GM23338 (cell line): ENCODE results near the gene SOX15. TPM values are rescaled to one million over a fixed set of nuclear protein-coding genes. Genes with fewer than 3 reads are reported as not detected.

Source experiments
- ATAC-seq: fragments of 200-7000 bp; cut with Tn5 transposase; 3 replicates; pipeline ENCODE4 v1.9.1; 2020
- DNase-seq: peaks from one replicate; pipeline ENCODE4 v3.0.0-alpha.2; 2015; ENCODE audit warnings: low spot score
- H2AFZ ChIP-seq: fragments of 200-600 bp; sonication (generic); 2 replicates; pipeline ENCODE4 v1.8.0; 2016; ENCODE audit warnings: antibody characterized with exemption, mild to moderate bottlenecking, moderate library complexity
- H3F3A ChIP-seq: fragments of 200-600 bp; sonication (generic); replicated peaks from 2 replicates; pipeline ENCODE4 v1.8.0; 2017; ENCODE audit warnings: antibody characterized with exemption, mixed run types, low read depth
- H3K27ac ChIP-seq: fragments of 200-600 bp; sonication (generic); 2 replicates; pipeline ENCODE4 v1.6.1; 2016; ENCODE audit warnings: low read depth
- H3K27me3 ChIP-seq: fragments of 200-600 bp; sonication (generic); 2 replicates; pipeline ENCODE4 v1.8.0; 2016; ENCODE audit warnings: mild to moderate bottlenecking, mixed run types, moderate library complexity; ENCODE audit not compliant: insufficient read depth
- H3K36me3 ChIP-seq: fragments of 200-600 bp; sonication (generic); 2 replicates; pipeline ENCODE4 v1.8.0; 2016; ENCODE audit warnings: mild to moderate bottlenecking; ENCODE audit not compliant: insufficient read depth
- H3K4me1 ChIP-seq: fragments of 200-600 bp; sonication (generic); 2 replicates; pipeline ENCODE4 v1.8.0; 2016; ENCODE audit warnings: mild to moderate bottlenecking, moderate library complexity; ENCODE audit not compliant: insufficient read depth
- H3K4me2 ChIP-seq: fragments of 200-600 bp; sonication (generic); 2 replicates; pipeline ENCODE4 v1.7.1; 2017; ENCODE audit warnings: mixed run types
- H3K4me3 ChIP-seq: fragments of 200-600 bp; sonication (generic); 2 replicates; pipeline ENCODE4 v1.6.1; 2016; ENCODE audit warnings: mixed run types
- H3K79me2 ChIP-seq: fragments of 200-600 bp; sonication (generic); replicated peaks from 2 replicates; pipeline ENCODE4 v1.8.0; 2017; ENCODE audit warnings: mild to moderate bottlenecking; ENCODE audit not compliant: insufficient read depth
- H3K9me2 ChIP-seq: fragments of 200-600 bp; sonication (generic); 2 replicates; pipeline ENCODE4 v1.8.0; 2017; ENCODE audit not compliant: insufficient read depth
- H4K20me1 ChIP-seq: fragments of 200-600 bp; sonication (generic); replicated peaks from 2 replicates; pipeline ENCODE4 v1.8.0; 2017; ENCODE audit warnings: mild to moderate bottlenecking; ENCODE audit not compliant: insufficient read depth
- H3K27ac Mint-ChIP-seq: 2 replicates; pipeline ENCODE4 v1.8.0; 2020; ENCODE audit warnings: inconsistent platforms, mild to moderate bottlenecking, moderate library complexity, mixed read lengths
- H3K27me3 Mint-ChIP-seq: 3 replicates; pipeline ENCODE4 v1.8.0; 2022; ENCODE audit warnings: low read depth, mild to moderate bottlenecking, moderate library complexity, mixed read lengths, inconsistent platforms; ENCODE audit not compliant: insufficient read depth, poor library complexity
- H3K36me3 Mint-ChIP-seq: 3 replicates; pipeline ENCODE4 v1.8.0; 2021; ENCODE audit warnings: low read depth, mild to moderate bottlenecking, inconsistent platforms, moderate library complexity, mixed read lengths
- H3K4me1 Mint-ChIP-seq: 3 replicates; pipeline ENCODE4 v1.8.0; 2020; ENCODE audit warnings: mild to moderate bottlenecking, inconsistent platforms, mixed read lengths
- H3K4me3 Mint-ChIP-seq: 3 replicates; pipeline ENCODE4 v1.8.0; 2021; ENCODE audit warnings: moderate library complexity, mild to moderate bottlenecking, inconsistent platforms, mixed read lengths
- H3K9me3 Mint-ChIP-seq: 3 replicates; pipeline ENCODE4 v1.8.0; 2020; ENCODE audit warnings: moderate library complexity, mild to moderate bottlenecking, inconsistent platforms, mixed read lengths
- EZH2 ChIP-seq: fragments of 200-600 bp; sonication (generic); IDR thresholded peaks from one replicate; pipeline ENCODE4 v1.8.0; 2017; ENCODE audit warnings: antibody characterized with exemption, mild to moderate bottlenecking, low read depth; ENCODE audit not compliant: unreplicated experiment
- NANOG ChIP-seq: IDR thresholded peaks from 2 replicates; pipeline ENCODE4 v1.6.1; 2016; ENCODE audit warnings: antibody characterized with exemption, borderline replicate concordance
- STAT1 ChIP-seq: IDR thresholded peaks from one replicate; pipeline ENCODE4 v1.6.1; 2016; ENCODE audit warnings: antibody characterized with exemption; ENCODE audit not compliant: unreplicated experiment
- polyA plus RNA-seq: library from polyadenylated mRNA; unstranded; fragments of >200 nt; fragmentation: Nextera tagmentation; extraction: Ambion mirVana; gene quantifications from 2 replicates; pipeline ENCODE4 v1.2.1, GENCODE V29; 2016
- total RNA-seq: library from RNA; depleted of rRNA; stranded (reverse); fragments of >200 nt; shearing (Covaris generic); gene quantifications from 2 replicates; pipeline ENCODE4 v1.2.3, GENCODE V29; 2014
- TF ChIP-seq, protein P1 (sequence below), 2 experiments: fragments of 200-600 bp in 1 of 2; sonication (generic) in 1 of 2; conservative IDR thresholded peaks; 2 replicates each; pipeline versions ENCODE4 v1.5.1 to v1.6.1; 2016 to 2017; ENCODE audit warnings: antibody characterized with exemption in 2 of 2, low read depth in 2 of 2, mild to moderate bottlenecking in 2 of 2, moderate library complexity in 1 of 2
- TF ChIP-seq, protein P2 (sequence below): fragments of 250-450 bp; sonication (Bioruptor Pico); IDR thresholded peaks from 2 replicates; pipeline ENCODE4 v1.5.0; 2020; ENCODE audit warnings: mild to moderate bottlenecking, moderate library complexity

SOX15 gene
- total and polyA plus RNA-seq, 2 experiments from 2014 or later, result 29.9 to 43.0 TPM

DNA sequence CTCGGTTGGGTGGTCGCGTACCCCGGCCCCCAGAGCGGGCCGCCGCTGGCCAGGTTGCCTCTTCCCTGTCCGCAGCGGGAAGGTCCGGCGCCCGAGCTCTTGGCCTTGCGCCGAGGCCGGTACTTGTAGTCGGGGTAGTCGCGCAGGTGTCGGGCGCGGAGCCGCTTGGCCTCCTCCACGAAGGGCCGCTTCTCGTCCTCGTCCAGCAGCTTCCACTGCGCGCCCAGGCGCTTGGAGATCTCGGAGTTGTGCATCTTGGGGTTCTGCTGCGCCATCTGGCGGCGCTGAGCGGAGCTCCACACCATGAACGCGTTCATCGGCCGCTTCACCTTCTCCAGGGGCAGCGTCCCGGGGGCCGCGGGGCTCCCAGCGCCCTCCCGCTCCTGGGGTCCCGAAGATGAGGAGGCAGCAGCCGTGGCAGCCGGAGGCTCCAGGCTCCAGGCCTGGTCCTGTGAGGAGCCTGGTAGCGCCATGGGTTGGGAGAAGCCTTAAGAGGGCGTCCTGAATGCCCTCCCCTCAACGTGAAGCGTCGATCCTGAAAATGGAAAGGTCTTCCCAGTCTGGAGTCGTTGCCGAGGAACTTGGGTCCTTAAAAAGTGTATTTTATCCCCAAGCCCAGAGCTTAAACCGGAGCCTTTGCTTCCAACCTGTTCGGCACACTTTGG is 558 bp downstream of the SOX15 start:
- Histone ChIP-seq H3K4me3 (peak overlapping the region; percentile 88), H3K36me3 (peaks cover 23% of the 10 kb centered on the region), H3K27ac (peak overlapping the region; percentile 90), H3K79me2 (peaks cover 19% of the 10 kb centered on the region), H4K20me1 (no peaks in the 10 kb centered on the region), H2AFZ (peak overlapping the region; percentile 74; the same call in 1 of the 2 replicates), H3K4me1 (peaks cover 21% of the 10 kb centered on the region), H3K9me2 (no peaks in the 10 kb centered on the region; the same call in 1 of the 2 replicates), H3F3A (peaks cover 34% of the 10 kb centered on the region), H3K27me3 (no peaks in the 10 kb centered on the region), H3K4me2 (peak overlapping the region; percentile 99)
- DNase-seq (peak; percentile 94), ATAC-seq (peak; percentile 77)
- H3K36me3 Mint-ChIP-seq, result peaks cover 60% of the 10 kb centered on the region
- TF ChIP-seq STAT1, result no peak
- TF ChIP-seq, protein P1, sequence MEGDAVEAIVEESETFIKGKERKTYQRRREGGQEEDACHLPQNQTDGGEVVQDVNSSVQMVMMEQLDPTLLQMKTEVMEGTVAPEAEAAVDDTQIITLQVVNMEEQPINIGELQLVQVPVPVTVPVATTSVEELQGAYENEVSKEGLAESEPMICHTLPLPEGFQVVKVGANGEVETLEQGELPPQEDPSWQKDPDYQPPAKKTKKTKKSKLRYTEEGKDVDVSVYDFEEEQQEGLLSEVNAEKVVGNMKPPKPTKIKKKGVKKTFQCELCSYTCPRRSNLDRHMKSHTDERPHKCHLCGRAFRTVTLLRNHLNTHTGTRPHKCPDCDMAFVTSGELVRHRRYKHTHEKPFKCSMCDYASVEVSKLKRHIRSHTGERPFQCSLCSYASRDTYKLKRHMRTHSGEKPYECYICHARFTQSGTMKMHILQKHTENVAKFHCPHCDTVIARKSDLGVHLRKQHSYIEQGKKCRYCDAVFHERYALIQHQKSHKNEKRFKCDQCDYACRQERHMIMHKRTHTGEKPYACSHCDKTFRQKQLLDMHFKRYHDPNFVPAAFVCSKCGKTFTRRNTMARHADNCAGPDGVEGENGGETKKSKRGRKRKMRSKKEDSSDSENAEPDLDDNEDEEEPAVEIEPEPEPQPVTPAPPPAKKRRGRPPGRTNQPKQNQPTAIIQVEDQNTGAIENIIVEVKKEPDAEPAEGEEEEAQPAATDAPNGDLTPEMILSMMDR (conservative IDR thresholded peaks at IDR 0.05; ENCODE audit: low read depth in 2 of 2), result peak; percentile 72 to 86
- H3K27me3 Mint-ChIP-seq, result peaks cover 21% of the 10 kb centered on the region
- peak overlapping the region; percentile 69; the same call in 2 of the 3 replicates for H3K4me3 Mint-ChIP-seq
- peak overlapping the region; percentile 77; the same call in 1 of the 2 replicates for H3K27ac Mint-ChIP-seq
- no peaks in the 10 kb centered on the region for H3K9me3 Mint-ChIP-seq
- peaks cover 42% of the 10 kb centered on the region for H3K4me1 Mint-ChIP-seq

DNA sequence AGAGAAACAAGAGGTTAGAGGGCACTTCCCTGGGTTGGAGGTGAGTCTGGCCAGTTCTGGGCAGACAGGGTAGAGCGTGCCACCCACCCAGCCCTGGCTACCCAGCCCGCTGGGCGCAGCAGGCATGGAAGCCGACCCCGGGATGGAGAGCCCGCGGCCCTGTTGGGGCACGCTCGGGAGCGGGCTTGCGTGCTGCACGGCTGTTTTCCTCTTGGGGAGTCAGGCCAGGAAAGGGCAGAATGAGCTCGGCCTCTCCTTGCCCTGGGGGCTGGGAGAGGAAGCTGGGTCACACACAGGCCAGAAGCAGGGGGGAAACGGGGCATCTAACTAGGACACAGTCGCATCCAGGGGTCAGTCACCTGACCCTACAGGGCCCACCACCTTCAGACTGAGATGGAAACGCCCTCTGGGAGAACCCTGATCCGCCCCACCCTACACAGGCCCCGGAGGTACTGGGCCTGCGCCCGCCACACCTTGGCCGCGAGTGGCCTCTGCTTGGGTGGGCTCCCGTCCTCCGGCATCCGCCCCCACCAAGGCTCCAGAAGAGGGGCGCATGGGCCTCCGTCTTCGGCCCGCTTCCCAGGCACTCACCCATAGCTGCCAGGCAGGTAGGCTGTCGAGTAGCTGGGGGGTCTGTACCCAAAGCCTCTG is 1.2 kb downstream of the SOX15 start:
- Histone ChIP-seq H3K4me2 (peak overlapping the region; percentile 99), H3K27ac (no peak overlapping the region)
- ATAC-seq, result peak; percentile 12
- no peak for TF ChIP-seq EZH2
- TF ChIP-seq, protein P1 (conservative IDR thresholded peaks at IDR 0.05; ENCODE audit: low read depth in 2 of 2), result no peak
- no peak for TF ChIP-seq NANOG
- TF ChIP-seq, protein P2, sequence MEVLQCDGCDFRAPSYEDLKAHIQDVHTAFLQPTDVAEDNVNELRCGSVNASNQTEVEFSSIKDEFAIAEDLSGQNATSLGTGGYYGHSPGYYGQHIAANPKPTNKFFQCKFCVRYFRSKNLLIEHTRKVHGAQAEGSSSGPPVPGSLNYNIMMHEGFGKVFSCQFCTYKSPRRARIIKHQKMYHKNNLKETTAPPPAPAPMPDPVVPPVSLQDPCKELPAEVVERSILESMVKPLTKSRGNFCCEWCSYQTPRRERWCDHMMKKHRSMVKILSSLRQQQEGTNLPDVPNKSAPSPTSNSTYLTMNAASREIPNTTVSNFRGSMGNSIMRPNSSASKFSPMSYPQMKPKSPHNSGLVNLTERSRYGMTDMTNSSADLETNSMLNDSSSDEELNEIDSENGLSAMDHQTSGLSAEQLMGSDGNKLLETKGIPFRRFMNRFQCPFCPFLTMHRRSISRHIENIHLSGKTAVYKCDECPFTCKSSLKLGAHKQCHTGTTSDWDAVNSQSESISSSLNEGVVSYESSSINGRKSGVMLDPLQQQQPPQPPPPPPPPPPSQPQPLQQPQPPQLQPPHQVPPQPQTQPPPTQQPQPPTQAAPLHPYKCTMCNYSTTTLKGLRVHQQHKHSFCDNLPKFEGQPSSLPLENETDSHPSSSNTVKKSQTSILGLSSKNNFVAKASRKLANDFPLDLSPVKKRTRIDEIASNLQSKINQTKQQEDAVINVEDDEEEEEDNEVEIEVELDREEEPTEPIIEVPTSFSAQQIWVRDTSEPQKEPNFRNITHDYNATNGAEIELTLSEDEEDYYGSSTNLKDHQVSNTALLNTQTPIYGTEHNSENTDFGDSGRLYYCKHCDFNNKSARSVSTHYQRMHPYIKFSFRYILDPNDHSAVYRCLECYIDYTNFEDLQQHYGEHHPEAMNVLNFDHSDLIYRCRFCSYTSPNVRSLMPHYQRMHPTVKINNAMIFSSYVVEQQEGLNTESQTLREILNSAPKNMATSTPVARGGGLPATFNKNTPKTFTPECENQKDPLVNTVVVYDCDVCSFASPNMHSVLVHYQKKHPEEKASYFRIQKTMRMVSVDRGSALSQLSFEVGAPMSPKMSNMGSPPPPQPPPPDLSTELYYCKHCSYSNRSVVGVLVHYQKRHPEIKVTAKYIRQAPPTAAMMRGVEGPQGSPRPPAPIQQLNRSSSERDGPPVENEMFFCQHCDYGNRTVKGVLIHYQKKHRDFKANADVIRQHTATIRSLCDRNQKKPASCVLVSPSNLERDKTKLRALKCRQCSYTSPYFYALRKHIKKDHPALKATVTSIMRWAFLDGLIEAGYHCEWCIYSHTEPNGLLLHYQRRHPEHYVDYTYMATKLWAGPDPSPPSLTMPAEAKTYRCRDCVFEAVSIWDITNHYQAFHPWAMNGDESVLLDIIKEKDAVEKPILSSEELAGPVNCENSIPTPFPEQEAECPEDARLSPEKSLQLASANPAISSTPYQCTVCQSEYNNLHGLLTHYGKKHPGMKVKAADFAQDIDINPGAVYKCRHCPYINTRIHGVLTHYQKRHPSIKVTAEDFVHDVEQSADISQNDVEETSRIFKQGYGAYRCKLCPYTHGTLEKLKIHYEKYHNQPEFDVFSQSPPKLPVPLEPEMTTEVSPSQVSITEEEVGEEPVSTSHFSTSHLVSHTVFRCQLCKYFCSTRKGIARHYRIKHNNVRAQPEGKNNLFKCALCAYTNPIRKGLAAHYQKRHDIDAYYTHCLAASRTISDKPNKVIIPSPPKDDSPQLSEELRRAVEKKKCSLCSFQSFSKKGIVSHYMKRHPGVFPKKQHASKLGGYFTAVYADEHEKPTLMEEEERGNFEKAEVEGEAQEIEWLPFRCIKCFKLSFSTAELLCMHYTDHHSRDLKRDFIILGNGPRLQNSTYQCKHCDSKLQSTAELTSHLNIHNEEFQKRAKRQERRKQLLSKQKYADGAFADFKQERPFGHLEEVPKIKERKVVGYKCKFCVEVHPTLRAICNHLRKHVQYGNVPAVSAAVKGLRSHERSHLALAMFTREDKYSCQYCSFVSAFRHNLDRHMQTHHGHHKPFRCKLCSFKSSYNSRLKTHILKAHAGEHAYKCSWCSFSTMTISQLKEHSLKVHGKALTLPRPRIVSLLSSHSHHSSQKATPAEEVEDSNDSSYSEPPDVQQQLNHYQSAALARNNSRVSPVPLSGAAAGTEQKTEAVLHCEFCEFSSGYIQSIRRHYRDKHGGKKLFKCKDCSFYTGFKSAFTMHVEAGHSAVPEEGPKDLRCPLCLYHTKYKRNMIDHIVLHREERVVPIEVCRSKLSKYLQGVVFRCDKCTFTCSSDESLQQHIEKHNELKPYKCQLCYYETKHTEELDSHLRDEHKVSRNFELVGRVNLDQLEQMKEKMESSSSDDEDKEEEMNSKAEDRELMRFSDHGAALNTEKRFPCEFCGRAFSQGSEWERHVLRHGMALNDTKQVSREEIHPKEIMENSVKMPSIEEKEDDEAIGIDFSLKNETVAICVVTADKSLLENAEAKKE (CRISPR knock-in tag), result no peak

More for the DNA sequence above, 1.2 kb downstream of the SOX15 start:
- Histone ChIP-seq H3K4me1 (peaks cover 23% of the 10 kb centered on the region), H3K36me3 (peaks cover 16% of the 10 kb centered on the region), H3F3A (peaks cover 30% of the 10 kb centered on the region), H3K4me3 (peak overlapping the region; percentile 88), H2AFZ (no peak overlapping the region), H3K27me3 (no peaks in the 10 kb centered on the region), H3K79me2 (peaks cover 21% of the 10 kb centered on the region), H4K20me1 (no peaks in the 10 kb centered on the region), H3K9me2 (no peaks in the 10 kb centered on the region; the same call in 1 of the 2 replicates)
- peak; percentile 59 for DNase-seq
- Mint-ChIP-seq H3K4me1 (peaks cover 43% of the 10 kb centered on the region), H3K4me3 (peak overlapping the region; percentile 69), H3K36me3 (peaks cover 54% of the 10 kb centered on the region), H3K9me3 (no peaks in the 10 kb centered on the region), H3K27ac (no peak overlapping the region), H3K27me3 (peaks cover 25% of the 10 kb centered on the region)
